HG03064 (cell line): Measurements from ENCODE around the gene SPINT2.

Source experiments
- ATAC-seq: cut with Tn5 transposase; IDR thresholded peaks from one replicate; pipeline ENCODE4 v1.9.1; 2021; ENCODE audit warnings: low read depth; ENCODE audit not compliant: unreplicated experiment

The SPINT2 gene

GRCh38 chr19:38266981-38267597, 2.7 kb downstream of the SPINT2 start:
- ATAC-seq, result no peak

- no peak for ATAC-seq
Measured at GRCh38 chr19:38267761-38268483, 3.5 kb downstream of the SPINT2 start.

- ATAC-seq, result no peak
Measured at GRCh38 chr19:38268539-38268938, 4.2 kb downstream of the SPINT2 start.

GRCh38 chr19:38270587-38271167, 6.3 kb downstream of the SPINT2 start:
- ATAC-seq, result no peak

- no peak for ATAC-seq
Measured at GRCh38 chr19:38273499-38273898, 9.1 kb downstream of the SPINT2 start.

GRCh38 chr19:38274739-38275138, 10.4 kb downstream of the SPINT2 start:
- no peak for ATAC-seq

- ATAC-seq, result no peak
Measured at GRCh38 chr19:38276942-38277517, 12.7 kb downstream of the SPINT2 start.

GRCh38 chr19:38277549-38277948, 13.2 kb downstream of the SPINT2 start:
- no peak for ATAC-seq

- ATAC-seq, result no peak
Measured at GRCh38 chr19:38277969-38278680, 13.8 kb downstream of the SPINT2 start.

- no peak for ATAC-seq
Measured at GRCh38 chr19:38278751-38279150, 14.4 kb downstream of the SPINT2 start.

GRCh38 chr19:38280030-38280921, 15.9 kb downstream of the SPINT2 start:
- no peak for ATAC-seq

- no peak for ATAC-seq
Measured at GRCh38 chr19:38281811-38282566, 17.6 kb downstream of the SPINT2 start.

GRCh38 chr19:38283271-38283670, 18.9 kb downstream of the SPINT2 start:
- ATAC-seq, result no peak

- no peak for ATAC-seq
Measured at GRCh38 chr19:38284422-38284821, 20.0 kb downstream of the SPINT2 start.

GRCh38 chr19:38285567-38285966, 21.2 kb downstream of the SPINT2 start:
- ATAC-seq, result no peak

GRCh38 chr19:38287604-38288003, 23.2 kb downstream of the SPINT2 start:
- ATAC-seq, result no peak

- ATAC-seq, result no peak
Measured at GRCh38 chr19:38288123-38288855, 23.9 kb downstream of the SPINT2 start.

- no peak for ATAC-seq
Measured at GRCh38 chr19:38289955-38290354, 25.6 kb downstream of the SPINT2 start.
